A673 (cell line): Measurements from ENCODE around the gene MLIP. TPM values are rescaled to one million over a fixed set of nuclear protein-coding genes. Genes with fewer than 3 reads are reported as not detected.

ENCODE experiments used
- BruUV-seq: library from RNA; stranded (reverse); fragments of 400-500 nt; replicated peaks from 2 replicates; lab custom pipeline; 2021; lab: Mats Ljungman, UMichigan
- CTCF ChIA-PET: fragments of 300-600 bp; sonication (Branson Sonifier 250); formaldehyde crosslinking; loops from one replicate; lab custom pipeline; 2022; ENCODE audit warnings: antibody characterized with exemption; lab: Charles Lee
- POLR2A ChIA-PET: fragments of 300-600 bp; sonication (Branson Sonifier 250); formaldehyde crosslinking; loops from one replicate; lab custom pipeline; 2022; ENCODE audit warnings: antibody characterized with exemption; ENCODE audit not compliant: low non-redundant PET; lab: Charles Lee
- DNase-seq: peaks from one replicate; pipeline ENCODE4 v3.0.0-alpha.2; 2015; ENCODE audit warnings: low spot score
- H3K27ac ChIP-seq: fragments of 200-600 bp; sonication (generic); 2 replicates; pipeline ENCODE4 v1.5.1; 2016; ENCODE audit warnings: mixed run types, low read depth, mild to moderate bottlenecking, mixed read lengths, antibody characterized with exemption, low read length; ENCODE audit not compliant: poor library complexity, severe bottlenecking
- H3K27me3 ChIP-seq: fragments of 200-600 bp; sonication (generic); replicated peaks from 2 replicates; pipeline ENCODE4 v1.6.1; 2017; ENCODE audit warnings: mixed run types, low read depth, mild to moderate bottlenecking, mixed read lengths, antibody characterized with exemption, low read length; ENCODE audit not compliant: insufficient read depth, poor library complexity
- H3K36me3 ChIP-seq: fragments of 200-600 bp; sonication (generic); 2 replicates; pipeline ENCODE4 v1.6.1; 2016; ENCODE audit warnings: mixed run types, mild to moderate bottlenecking, mixed read lengths, antibody characterized with exemption, low read length; ENCODE audit not compliant: insufficient read depth, poor library complexity, severe bottlenecking
- H3K4me1 ChIP-seq: fragments of 200-600 bp; sonication (generic); 2 replicates; pipeline ENCODE4 v1.6.1; 2017; ENCODE audit warnings: mixed run types, mild to moderate bottlenecking, mixed read lengths, antibody characterized with exemption, low read length; ENCODE audit not compliant: insufficient read depth, poor library complexity, severe bottlenecking
- H3K4me3 ChIP-seq: fragments of 200-600 bp; sonication (generic); 2 replicates; pipeline ENCODE4 v1.5.1; 2016; ENCODE audit warnings: low read depth, mixed run types, mild to moderate bottlenecking, mixed read lengths, low read length; ENCODE audit not compliant: poor library complexity, severe bottlenecking
- H3K9me3 ChIP-seq: fragments of 200-600 bp; sonication (generic); 2 replicates; pipeline ENCODE4 v1.6.1; 2016; ENCODE audit warnings: mixed run types, low read depth, mild to moderate bottlenecking, mixed read lengths, antibody characterized with exemption, low read length; ENCODE audit not compliant: poor library complexity, severe bottlenecking
- EZH2 ChIP-seq: fragments of 200-600 bp; sonication (generic); IDR thresholded peaks from 2 replicates; pipeline ENCODE4 v1.6.1; 2017; ENCODE audit warnings: borderline replicate concordance, low read depth, mild to moderate bottlenecking, mixed read lengths, antibody characterized with exemption, low read length; ENCODE audit not compliant: poor library complexity, severe bottlenecking
- intact Hi-C: fragments of 100-400 bp; cut with micrococcal nuclease; formaldehyde crosslinking; loops from one replicate; pipeline ENCODE4 v1.10.0; 2022; ENCODE audit not compliant: unreplicated experiment
- total RNA-seq: library from RNA; stranded (reverse); gene quantifications from 2 replicates; pipeline ENCODE4 v1.2.3, GENCODE V29; 2021
- TF ChIP-seq, protein P1 (sequence below): fragments of 300-800, 200-600 bp; sonication (generic); conservative IDR thresholded peaks from 2 replicates; pipeline ENCODE4 v1.5.1; 2017; ENCODE audit warnings: low read depth, mild to moderate bottlenecking, antibody characterized with exemption, low read length, moderate library complexity, mixed read lengths

MLIP gene
- total RNA-seq, 1 experiment from 2014 or later = 0.58 TPM

DNA sequence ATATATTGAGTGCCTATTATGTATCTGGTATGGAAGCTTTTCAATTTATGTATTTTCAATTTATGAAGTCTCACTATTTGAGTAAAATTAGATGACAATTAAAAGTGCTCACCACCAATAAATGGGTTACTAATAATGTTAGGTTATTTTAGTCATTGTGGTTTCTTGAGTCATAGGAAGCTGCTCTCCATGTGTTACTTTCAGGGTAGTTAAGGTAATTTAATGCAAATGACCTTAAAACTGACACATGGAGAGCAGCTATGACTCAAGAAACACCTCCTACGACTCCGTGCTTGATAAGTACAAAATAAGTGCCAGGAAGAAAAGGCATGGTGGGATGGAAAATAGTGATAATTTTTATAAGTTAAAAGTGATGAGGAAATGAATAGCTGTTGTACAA lies 180.5 kb downstream of the MLIP start:
- CTCF ChIA-PET = no interaction called here
- DNase-seq = peak; percentile 90
- Histone ChIP-seq H3K9me3 (no peaks in the 10 kb centered on the region), H3K4me3 (no peak overlapping the region), H3K4me1 (peaks cover 12% of the 10 kb centered on the region), H3K36me3 (no peaks in the 10 kb centered on the region), H3K27me3 (peaks cover 5% of the 10 kb centered on the region), H3K27ac (no peak overlapping the region)
- intact Hi-C loops = loop anchor here (5.0 kb wide), 1 partner anchor 176 kb away; no protein-coding TSS in a partner anchor
- BruUV-seq = no TSS peak
- TF ChIP-seq, protein P1, sequence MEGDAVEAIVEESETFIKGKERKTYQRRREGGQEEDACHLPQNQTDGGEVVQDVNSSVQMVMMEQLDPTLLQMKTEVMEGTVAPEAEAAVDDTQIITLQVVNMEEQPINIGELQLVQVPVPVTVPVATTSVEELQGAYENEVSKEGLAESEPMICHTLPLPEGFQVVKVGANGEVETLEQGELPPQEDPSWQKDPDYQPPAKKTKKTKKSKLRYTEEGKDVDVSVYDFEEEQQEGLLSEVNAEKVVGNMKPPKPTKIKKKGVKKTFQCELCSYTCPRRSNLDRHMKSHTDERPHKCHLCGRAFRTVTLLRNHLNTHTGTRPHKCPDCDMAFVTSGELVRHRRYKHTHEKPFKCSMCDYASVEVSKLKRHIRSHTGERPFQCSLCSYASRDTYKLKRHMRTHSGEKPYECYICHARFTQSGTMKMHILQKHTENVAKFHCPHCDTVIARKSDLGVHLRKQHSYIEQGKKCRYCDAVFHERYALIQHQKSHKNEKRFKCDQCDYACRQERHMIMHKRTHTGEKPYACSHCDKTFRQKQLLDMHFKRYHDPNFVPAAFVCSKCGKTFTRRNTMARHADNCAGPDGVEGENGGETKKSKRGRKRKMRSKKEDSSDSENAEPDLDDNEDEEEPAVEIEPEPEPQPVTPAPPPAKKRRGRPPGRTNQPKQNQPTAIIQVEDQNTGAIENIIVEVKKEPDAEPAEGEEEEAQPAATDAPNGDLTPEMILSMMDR = no peak
- TF ChIP-seq EZH2 = no peak
- POLR2A ChIA-PET = interaction anchor here (0.6 kb wide), 1 partner anchor 320 kb away, joined by 5 read pairs; no protein-coding TSS in a partner anchor

- CTCF ChIA-PET = no interaction called here
These were observed 183.8 kb downstream of the MLIP start for GRCh38 chr6:54294965-54295532.

DNA sequence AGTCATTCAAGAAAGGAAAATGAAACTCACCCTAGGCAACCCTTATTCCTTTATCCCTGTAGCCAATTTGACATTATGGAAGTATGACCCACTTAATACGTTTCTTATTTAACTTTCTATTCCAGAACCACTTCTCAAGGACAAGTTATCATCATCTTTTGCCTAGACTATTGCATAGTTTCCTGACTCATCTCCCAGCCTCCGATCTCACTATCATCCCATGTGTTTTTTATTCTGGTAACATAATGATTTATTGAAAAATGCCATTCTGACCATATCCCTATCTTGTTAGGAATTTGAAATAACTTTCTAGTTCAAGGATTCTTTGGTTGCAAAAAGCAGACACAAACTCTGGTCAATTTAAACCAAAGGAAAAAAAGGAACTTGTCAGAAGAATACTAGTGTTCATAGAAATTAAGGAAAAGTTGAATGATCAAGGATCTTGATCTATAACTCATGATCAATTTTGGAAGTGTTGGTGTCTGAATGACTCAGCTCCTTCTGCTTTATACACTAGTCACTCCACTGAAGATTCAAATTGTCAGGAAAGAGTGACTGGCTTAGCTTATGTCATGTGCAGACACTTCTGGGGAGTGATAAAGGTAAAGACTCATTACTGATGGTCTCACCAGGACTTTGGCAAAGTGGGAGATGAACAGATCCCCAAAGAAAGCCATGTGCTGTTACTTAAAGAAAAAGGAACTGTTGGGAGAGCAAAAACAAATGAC lies 188.5 kb downstream of the MLIP start:
- CTCF ChIA-PET = no interaction called here
- no peaks in the 10 kb centered on the region for H3K4me1 ChIP-seq

More at GRCh38 chr6:54294965-54295532, 183.8 kb downstream of the MLIP start:
- POLR2A ChIA-PET = no interaction called here
- H3K9me3 ChIP-seq = no peaks in the 10 kb centered on the region
- no peaks in the 10 kb centered on the region for H3K36me3 ChIP-seq
- intact Hi-C loops = loop anchor here (5.0 kb wide), 1 partner anchor 172 kb away; no protein-coding TSS in a partner anchor
- H3K27ac ChIP-seq = no peak overlapping the region
- H3K27me3 ChIP-seq = no peaks in the 10 kb centered on the region
- BruUV-seq = no TSS peak
- H3K4me3 ChIP-seq = no peak overlapping the region
- no peak for TF ChIP-seq EZH2
- TF ChIP-seq, protein P1 = no peak
- H3K4me1 ChIP-seq = peaks cover 12% of the 10 kb centered on the region
- no peak for DNase-seq

More for the DNA sequence above, 188.5 kb downstream of the MLIP start:
- TF ChIP-seq, protein P1 = no peak
- no peak for TF ChIP-seq EZH2
- POLR2A ChIA-PET = no interaction called here
- H3K27ac ChIP-seq = no peak overlapping the region
- no peaks in the 10 kb centered on the region for H3K27me3 ChIP-seq
- intact Hi-C loops = no loop called here
- DNase-seq = no peak
- no peaks in the 10 kb centered on the region for H3K9me3 ChIP-seq
- H3K4me3 ChIP-seq = no peak overlapping the region
- no TSS peak for BruUV-seq
- no peaks in the 10 kb centered on the region for H3K36me3 ChIP-seq
